ENCODE results near the gene GRAP2. TPM values are rescaled to one million over a fixed set of nuclear protein-coding genes. Genes with fewer than 3 reads are reported as not detected.

The GRAP2 gene
- total and polyA plus RNA-seq, 2 of the 13 experiments (the other 11 are each of a cell fraction or from before 2014, with no cell fraction given), result 0.15 TPM; not detected in 1

DNA sequence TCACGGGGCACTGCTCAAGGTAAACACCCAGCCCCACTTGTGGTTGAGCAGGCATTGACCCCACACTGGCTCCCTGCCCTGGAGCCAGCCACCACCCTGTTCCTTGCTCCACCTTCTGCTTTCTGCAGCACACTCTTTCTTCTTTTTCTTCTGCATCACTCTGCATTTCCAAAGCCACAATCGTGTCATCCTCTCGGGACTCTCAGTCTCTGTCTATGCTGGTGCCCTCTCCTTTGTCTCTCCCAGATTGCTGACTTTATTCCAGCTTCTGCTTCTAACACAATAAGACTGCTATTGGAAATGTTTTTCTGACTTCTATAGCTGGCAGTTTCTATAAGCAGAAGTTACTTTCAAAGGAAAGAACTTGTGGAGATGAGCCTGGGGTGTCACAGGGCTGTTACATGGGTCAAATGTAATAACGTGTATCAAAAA, 14.4 kb downstream of the GRAP2 start (continued):
- no peak for TF ChIP-seq MZF1 (CRISPR knock-in tag; IDR thresholded peaks at IDR 0.05; ENCODE audit: borderline replicate concordance)

GRCh38 chr22:39916496-39916895, 15.6 kb downstream of the GRAP2 start:
- ChIA-PET POLR2A (no interaction called here), CTCF (ENCODE audit: low intra/inter-chr PET ratio, low total read pairs) (no interaction called here)
- Histone ChIP-seq H2AFZ (ENCODE audit: low read length) (no peak overlapping the region), H3K4me1 (ENCODE audit: insufficient read depth, low read length) (no peaks in the 10 kb centered on the region), H3K4me2 (ENCODE audit: low read depth, low read length) (no peak overlapping the region), H3K9ac (ENCODE audit: insufficient read depth, low read depth, low read length) (no peak overlapping the region), H3K36me3 (replicated peaks in 1 of 2; ENCODE audit: control insufficient read depth in 1 of 2, insufficient read depth in 2 of 2, low read length in 2 of 2) (no peaks in the 10 kb centered on the region), H3K79me2 (ENCODE audit: insufficient read depth, low read length) (no peaks in the 10 kb centered on the region), H3K4me3 (replicated peaks in 1 of 3; ENCODE audit: insufficient read depth in 1 of 3, low read depth in 2 of 3, low read length in 3 of 3) (no peak overlapping the region), H4K20me1 (ENCODE audit: insufficient read depth, low read length) (no peaks in the 10 kb centered on the region), H3K27me3 (ENCODE audit: control insufficient read depth in 1 of 2, insufficient read depth in 2 of 2, low read length in 2 of 2) (peaks cover 0 to 13% of the 10 kb centered on the region in 2 experiments; a peak in 1 of 5 replicates), H3K9me3 (ENCODE audit: low read length) (no peaks in the 10 kb centered on the region), H3K27ac (ENCODE audit: extremely low read length, insufficient read depth, low read length) (no peak overlapping the region)
- ATAC-seq, result no peak
- intact Hi-C loops (cut with micrococcal nuclease; ENCODE audit: unreplicated experiment) (no loop called here), in situ Hi-C loops (cut with HindIII; ENCODE audit: extremely low pct_ligation_motif_present, low pct_unique_long_range_greater_than_20kb) (no loop called here)
- BruUV-seq (replicated peaks), result no TSS peak
- no peak for FAIRE-seq
- DNase-seq (ENCODE audit: low spot score), result no peak
- 0% methylated on average over 3 of the region's 3 CpGs for WGBS (ENCODE audit: low lambda C conversion rate)
- no peak for TF ChIP-seq ATM (IDR thresholded peaks at IDR 0.05; ENCODE audit: borderline replicate concordance)
- no peak for TF ChIP-seq ZBTB42 (CRISPR knock-in tag; IDR thresholded peaks at IDR 0.05)
- no peak for TF ChIP-seq UBTF (CRISPR knock-in tag; IDR thresholded peaks at IDR 0.05)
- TF ChIP-seq GABPA (IDR thresholded peaks at IDR 0.05; ENCODE audit: low read depth, low read length), result no peak
- TF ChIP-seq GABPA (CRISPR knock-in tag; IDR thresholded peaks at IDR 0.05; ENCODE audit: low read depth), result no peak
- TF ChIP-seq HMG20A (CRISPR knock-in tag; IDR thresholded peaks at IDR 0.05; ENCODE audit: borderline replicate concordance), result no peak
- no peak for TF ChIP-seq ZNF24 (IDR thresholded peaks at IDR 0.05)
- no peak for TF ChIP-seq FOXK2 (IDR thresholded peaks at IDR 0.05)
- TF ChIP-seq, protein P1, sequence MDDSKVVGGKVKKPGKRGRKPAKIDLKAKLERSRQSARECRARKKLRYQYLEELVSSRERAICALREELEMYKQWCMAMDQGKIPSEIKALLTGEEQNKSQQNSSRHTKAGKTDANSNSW (CRISPR knock-in tag; IDR thresholded peaks at IDR 0.05; ENCODE audit: borderline replicate concordance), result no peak
- TF ChIP-seq TBX3 (IDR thresholded peaks at IDR 0.05; ENCODE audit: borderline replicate concordance), result no peak
- TF ChIP-seq, protein P2, sequence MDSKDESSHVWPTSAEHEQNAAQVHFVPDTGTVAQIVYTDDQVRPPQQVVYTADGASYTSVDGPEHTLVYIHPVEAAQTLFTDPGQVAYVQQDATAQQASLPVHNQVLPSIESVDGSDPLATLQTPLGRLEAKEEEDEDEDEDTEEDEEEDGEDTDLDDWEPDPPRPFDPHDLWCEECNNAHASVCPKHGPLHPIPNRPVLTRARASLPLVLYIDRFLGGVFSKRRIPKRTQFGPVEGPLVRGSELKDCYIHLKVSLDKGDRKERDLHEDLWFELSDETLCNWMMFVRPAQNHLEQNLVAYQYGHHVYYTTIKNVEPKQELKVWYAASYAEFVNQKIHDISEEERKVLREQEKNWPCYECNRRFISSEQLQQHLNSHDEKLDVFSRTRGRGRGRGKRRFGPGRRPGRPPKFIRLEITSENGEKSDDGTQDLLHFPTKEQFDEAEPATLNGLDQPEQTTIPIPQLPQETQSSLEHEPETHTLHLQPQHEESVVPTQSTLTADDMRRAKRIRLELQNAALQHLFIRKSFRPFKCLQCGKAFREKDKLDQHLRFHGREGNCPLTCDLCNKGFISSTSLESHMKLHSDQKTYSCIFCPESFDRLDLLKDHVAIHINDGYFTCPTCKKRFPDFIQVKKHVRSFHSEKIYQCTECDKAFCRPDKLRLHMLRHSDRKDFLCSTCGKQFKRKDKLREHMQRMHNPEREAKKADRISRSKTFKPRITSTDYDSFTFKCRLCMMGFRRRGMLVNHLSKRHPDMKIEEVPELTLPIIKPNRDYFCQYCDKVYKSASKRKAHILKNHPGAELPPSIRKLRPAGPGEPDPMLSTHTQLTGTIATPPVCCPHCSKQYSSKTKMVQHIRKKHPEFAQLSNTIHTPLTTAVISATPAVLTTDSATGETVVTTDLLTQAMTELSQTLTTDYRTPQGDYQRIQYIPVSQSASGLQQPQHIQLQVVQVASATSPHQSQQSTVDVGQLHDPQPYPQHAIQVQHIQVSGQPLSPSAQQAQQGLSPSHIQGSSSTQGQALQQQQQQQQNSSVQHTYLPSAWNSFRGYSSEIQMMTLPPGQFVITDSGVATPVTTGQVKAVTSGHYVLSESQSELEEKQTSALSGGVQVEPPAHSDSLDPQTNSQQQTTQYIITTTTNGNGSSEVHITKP (CRISPR knock-in tag; IDR thresholded peaks at IDR 0.05; ENCODE audit: low read depth), result no peak
- TF ChIP-seq ZNF367 (CRISPR knock-in tag; IDR thresholded peaks at IDR 0.05; ENCODE audit: borderline replicate concordance), result no peak

Data from HepG2 (cell line).